H7 (cell line): Measurements from ENCODE around the gene DCN. TPM values are rescaled to one million over a fixed set of nuclear protein-coding genes. Genes with fewer than 3 reads are reported as not detected.

Source experiments
- DNase-seq: peaks from one replicate; pipeline ENCODE4 v3.0.0; 2012
- H3K27me3 ChIP-seq: 2 replicates; pipeline ENCODE4 v1.6.0; 2011; ENCODE audit warnings: mild to moderate bottlenecking, low read length; ENCODE audit not compliant: control insufficient read depth, insufficient read depth
- H3K36me3 ChIP-seq: replicated peaks from 2 replicates; pipeline ENCODE4 v1.5.1; 2011; ENCODE audit warnings: low read length; ENCODE audit not compliant: control insufficient read depth, insufficient read depth
- H3K4me3 ChIP-seq: 2 replicates; pipeline ENCODE4 v1.5.1; 2011; ENCODE audit warnings: low read depth, mild to moderate bottlenecking, control low read depth, low read length, moderate library complexity; ENCODE audit not compliant: insufficient read depth
- total RNA-seq: library from RNA; depleted of rRNA; stranded (reverse); fragments of >200 nt; shearing (Covaris generic); gene quantifications from 2 replicates; pipeline ENCODE4 v1.2.3, GENCODE V29; 2014

The DCN gene
- total RNA-seq, 1 experiment from 2014 or later = not detected

DNA sequence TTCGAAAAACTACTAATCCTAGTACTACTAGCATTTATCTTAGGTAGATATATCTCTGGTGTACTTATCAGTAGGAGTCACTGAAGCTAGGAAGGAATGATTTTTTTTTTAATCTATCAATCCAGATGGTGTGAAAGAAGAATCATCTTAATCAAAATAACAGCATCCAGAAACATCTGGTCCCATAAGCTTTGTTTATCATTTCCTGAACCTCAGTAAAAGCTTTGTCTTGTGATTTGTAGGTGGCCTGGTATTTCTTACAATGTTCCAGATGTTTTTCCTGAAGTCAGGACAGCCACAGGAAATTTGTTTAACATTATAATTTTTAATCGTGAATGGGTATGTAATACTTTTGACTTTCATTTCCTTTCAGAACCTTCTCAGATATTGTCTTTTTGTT lies 43.3 kb downstream of the DCN start:
- DNase-seq = no peak
- Histone ChIP-seq H3K36me3 (no peaks in the 10 kb centered on the region), H3K27me3 (no peaks in the 10 kb centered on the region), H3K4me3 (no peak overlapping the region)

DNA sequence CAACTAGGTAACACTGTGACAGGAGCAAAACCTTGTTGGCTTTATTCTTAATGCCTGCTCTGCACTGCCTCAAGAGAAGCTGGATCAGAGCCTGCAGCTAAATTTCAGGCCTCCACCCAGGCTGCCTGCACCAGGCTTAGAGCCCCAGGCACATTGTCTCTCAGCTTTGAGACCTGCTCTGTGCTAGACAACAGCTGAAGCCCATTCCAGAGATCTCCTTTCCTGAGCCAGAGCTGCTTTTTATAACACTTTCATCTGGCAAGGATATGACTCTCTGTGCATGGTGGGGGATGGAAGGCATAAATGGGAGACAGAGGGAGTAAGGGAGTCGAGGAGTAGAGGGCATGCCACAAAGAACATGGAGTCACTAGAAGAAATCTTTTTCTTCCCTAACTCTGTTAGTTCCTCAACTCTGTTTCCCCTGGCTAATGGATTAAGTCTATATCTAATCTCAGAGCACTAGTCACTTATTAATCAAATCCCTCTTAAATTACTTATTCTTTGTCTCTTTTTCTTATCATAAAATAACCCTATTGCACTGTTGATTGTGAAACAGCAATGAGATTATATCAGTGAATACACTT lies 44.2 kb downstream of the DCN start:
- H3K36me3 ChIP-seq = no peaks in the 10 kb centered on the region
- no peaks in the 10 kb centered on the region for H3K27me3 ChIP-seq
- no peak for DNase-seq
- H3K4me3 ChIP-seq = no peak overlapping the region

DNA sequence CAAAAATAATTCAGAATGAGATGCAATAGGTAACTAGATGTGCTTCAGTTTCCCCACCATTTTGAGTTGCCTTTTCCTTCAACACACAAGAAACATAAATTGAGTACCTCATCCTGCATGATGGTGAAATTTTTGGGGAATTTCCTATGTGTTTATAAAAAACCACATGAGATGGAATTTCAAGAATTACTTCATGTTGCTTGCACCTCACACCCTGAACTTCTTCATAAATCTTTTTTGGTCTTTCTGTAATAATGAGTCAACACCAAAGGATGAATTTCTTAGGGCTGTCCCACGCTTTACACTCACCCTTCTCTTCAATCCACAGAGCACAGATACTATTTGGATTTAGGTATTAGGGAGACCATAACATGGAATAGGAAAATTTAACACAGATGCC lies 48.7 kb downstream of the DCN start:
- H3K27me3 ChIP-seq = no peaks in the 10 kb centered on the region
- H3K36me3 ChIP-seq = no peaks in the 10 kb centered on the region
- H3K4me3 ChIP-seq = no peak overlapping the region
- DNase-seq = no peak

DNA sequence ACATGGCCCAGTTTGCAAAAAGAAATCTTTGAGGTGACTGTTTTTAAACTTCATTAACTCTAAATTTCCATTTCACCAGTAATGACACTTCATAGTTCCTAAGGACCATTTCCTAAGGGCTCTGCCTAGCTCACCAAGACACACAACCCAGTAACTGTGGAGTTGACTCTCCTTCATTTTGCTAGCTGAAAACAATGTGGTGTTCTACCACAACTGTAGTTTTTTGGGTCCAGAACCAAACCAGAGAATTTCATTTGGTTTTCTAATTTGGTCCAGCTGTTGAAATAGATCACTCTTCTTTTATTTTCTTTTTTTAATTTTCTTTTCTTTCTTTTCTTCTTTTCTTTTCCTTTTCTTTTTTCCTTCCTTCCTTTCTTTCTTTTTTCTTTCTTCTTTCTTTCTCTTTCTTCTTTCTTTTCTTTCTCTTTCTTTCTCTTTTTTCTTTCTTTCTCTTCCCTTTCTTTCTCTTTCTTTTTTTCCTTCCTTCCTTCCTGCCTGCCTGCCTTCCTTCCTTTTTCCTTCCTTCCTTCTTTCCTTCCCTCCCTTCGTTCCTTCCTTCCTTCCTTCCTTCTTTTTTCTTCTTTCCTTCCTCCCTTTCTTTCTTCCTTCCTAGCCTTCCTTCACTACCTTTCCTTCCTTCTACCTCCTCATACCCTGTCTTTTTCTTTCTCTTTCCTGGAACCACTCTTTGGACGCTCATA lies 52.8 kb downstream of the DCN start:
- H3K4me3 ChIP-seq = no peak overlapping the region
- no peak for DNase-seq
- no peaks in the 10 kb centered on the region for H3K27me3 ChIP-seq
- no peaks in the 10 kb centered on the region for H3K36me3 ChIP-seq

DNA sequence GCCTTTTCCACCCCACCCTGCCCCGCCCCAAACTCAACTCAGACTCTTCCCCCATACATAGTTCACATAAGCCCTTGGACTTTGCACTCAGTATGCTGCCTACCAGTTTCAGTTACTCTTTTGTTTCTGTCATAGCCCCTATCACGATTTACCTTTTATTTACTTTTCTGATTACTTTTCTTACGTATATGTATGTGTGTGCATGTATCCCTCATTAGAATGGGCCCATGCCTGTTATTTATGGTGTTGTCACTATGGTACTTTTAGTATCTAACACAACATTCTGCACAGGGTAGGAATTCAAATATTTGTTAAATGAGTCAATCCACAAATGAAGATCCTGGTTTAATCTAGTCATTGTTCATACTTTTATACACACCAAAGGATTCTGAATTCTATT lies 54.9 kb downstream of the DCN start:
- no peaks in the 10 kb centered on the region for H3K27me3 ChIP-seq
- no peak for DNase-seq
- no peak overlapping the region for H3K4me3 ChIP-seq
- no peaks in the 10 kb centered on the region for H3K36me3 ChIP-seq

DNA sequence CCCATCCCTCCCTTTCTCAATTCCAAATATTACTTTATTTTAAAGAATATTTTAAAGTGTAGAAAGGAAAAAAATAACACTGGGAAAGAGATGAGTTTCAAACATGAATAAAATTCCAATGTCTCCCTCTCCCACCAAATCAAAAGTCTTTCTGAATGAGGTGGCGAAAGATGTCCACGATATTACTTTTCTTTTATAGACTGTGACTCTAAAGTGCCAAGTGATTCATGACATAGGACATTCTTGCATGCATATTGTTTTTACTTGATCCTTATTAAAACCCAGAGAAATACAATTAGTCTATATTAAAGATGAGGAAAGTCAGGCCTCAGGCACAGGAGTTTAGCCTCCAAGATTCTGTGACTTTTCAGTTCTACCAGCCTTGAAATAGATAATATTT lies 55.3 kb downstream of the DCN start:
- no peak overlapping the region for H3K4me3 ChIP-seq
- no peak for DNase-seq
- no peaks in the 10 kb centered on the region for H3K27me3 ChIP-seq
- H3K36me3 ChIP-seq = no peaks in the 10 kb centered on the region

DNA sequence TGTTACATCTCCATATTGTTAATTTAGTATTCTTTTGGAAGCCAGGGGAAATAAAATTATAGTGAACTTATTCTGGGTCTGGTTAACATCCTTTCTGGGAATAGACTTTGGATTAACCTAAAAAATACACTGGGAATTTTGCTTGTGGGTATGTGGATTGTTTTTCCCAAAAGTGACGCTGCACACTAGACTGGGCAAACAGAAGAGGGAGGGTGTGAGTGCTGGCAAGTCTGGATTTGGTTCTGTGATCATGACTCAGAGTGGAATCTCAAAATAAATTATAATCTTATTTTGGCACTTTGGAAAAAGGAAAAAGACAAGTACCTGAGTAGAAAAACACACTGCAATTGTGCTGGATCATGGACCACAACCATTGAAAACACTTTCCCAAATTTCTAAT lies 56.1 kb downstream of the DCN start:
- Histone ChIP-seq H3K4me3 (no peak overlapping the region), H3K36me3 (no peaks in the 10 kb centered on the region), H3K27me3 (no peaks in the 10 kb centered on the region)
- DNase-seq = no peak

DNA sequence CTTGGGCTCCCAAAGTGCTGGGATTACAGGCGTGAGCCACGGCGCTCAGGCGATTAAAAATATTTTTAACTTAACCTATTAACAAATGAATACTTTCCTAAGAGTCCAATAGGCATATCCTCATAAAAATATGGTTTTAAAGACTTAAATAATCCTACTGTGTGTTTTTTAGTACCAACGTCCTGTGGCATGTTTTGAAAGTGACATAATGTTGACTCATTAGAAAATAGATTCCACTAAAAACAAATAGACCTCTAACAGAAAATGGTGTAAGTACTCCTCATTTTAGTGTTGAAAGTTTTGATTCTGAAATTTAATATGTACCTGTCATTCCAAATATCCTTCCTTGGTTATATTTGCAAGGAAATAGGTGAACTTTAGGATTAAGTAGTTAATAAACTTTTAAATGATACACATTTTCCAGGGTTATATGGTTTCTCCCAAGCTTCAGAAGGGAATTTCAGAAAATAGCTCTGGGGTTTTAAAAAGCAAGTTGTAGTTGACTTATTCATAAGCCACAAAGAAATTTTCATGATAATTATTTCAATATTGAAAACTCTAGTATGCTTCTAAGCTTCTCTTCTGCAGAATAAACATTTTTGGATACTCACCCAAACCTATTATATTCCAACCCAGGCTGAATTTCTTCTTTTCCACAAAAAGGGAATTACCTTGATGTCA lies 59.2 kb downstream of the DCN start:
- DNase-seq = no peak
- Histone ChIP-seq H3K4me3 (no peak overlapping the region), H3K27me3 (no peaks in the 10 kb centered on the region), H3K36me3 (no peaks in the 10 kb centered on the region)

DNA sequence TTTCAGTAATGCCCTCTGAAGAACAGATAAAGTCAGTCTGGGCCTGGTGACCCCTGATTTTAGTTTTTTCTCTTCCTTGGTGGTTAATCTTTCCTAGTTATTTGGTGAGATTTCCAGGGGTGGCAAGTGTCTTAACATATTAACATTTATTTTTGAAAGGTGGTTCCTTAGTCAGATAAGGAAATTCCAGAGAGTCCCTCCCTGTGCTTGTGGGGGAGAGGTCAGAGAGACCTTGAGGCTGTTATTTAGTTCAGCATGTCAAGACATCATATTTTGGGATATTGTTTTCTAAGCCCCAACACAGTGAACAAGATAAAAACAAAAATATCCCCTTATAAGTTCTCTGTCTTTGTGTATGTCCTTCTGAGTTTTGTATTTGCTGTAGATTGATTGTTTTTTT lies 61.8 kb downstream of the DCN start:
- no peak overlapping the region for H3K4me3 ChIP-seq
- H3K36me3 ChIP-seq = no peaks in the 10 kb centered on the region
- DNase-seq = no peak
- H3K27me3 ChIP-seq = no peaks in the 10 kb centered on the region

DNA sequence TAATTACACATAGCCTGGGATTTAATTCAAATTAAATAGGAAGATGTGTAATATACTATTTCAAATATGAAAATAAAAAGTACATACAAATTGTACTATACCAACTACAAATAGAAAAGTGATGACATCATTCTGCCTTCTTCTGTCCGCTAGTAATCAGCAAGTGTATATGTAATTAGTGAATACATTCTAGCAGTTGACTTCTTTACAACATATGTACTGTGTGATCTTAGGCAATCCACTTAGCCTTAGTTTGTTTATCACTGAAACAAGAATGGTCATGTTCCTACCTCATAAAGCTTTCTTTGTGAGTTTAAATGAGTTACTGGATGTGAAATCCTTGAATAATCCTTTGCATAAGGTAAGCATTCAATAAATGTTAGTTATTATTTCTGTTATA lies 63.5 kb downstream of the DCN start:
- DNase-seq = no peak

DNA sequence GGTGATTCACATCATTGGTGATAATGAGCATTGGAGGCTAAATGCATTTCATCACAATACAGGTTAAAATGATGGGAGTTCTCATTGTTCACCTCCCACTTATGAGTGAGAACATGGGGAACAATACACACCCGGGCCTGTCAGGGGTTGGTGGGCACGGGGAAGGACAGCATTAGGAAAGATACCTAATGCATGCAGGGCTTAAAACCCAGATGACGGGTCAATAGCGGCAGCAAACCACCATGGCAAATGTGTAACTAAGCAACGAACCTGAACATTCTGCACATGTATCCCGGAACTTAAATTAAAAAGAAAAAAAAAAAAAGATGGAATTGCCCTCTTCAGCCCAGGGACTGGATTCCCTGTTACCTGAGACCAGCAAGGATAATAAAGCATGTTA lies 69.0 kb downstream of the DCN start:
- H3K36me3 ChIP-seq = no peaks in the 10 kb centered on the region
- no peak for DNase-seq

More for the DNA sequence above, 63.5 kb downstream of the DCN start:
- no peaks in the 10 kb centered on the region for H3K36me3 ChIP-seq
- no peak overlapping the region for H3K4me3 ChIP-seq
- no peaks in the 10 kb centered on the region for H3K27me3 ChIP-seq

DNA sequence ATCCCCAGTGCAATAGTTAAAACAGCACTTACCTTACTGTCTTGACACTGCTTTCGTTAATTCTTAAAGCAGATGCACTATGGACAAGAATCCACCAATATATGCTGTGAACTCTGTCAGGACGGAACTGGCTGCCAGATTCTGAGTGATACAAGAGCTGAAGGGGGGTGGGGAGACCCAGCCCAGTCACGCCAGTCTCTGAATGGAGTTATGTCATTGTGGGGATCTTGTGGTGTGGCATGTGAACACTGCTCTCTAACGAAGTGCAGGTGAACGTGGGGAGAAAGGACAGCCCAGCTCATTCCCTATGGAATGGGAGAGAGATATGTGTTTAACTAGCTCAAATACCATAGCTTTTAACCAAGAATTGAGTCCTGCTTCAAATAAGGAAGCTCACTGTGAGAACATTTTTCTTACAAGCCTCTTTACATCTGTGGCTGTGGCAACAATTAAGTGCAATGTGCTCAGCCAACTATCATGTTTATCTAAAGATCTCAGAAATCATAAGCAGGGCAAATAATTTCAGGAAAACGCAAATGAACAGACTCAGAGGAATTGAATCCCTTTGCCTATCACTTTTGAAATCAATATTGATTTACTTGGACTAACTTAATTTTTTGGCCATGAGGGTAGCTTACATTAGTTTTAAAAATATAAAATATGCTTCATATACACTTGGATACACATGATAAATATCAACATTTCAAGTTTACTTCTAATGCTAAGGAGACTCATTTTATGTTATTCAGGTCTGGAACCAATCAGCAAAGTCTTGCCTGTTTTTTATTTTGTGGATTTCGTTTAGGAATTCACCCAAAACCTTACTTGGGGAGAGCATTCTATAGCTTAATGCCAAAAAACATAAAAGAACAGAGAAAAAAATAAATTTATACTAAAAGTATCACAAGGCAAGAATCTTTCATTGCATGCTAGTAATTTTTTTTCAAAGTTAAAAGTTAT lies 71.0 kb downstream of the DCN start, which contains the start of gene LUM:
Gene LUM, minus strand, starts transcription at position 129 of the 960 bp plus-strand sequence. CDS start 2,515 bp downstream, outside the sequence.
- peak; percentile 0 for DNase-seq
- H3K27me3 ChIP-seq = no peaks in the 10 kb centered on the region
- H3K4me3 ChIP-seq = no peak within 1 kb of the TSS
- no peaks in the 10 kb centered on the region for H3K36me3 ChIP-seq

More for the DNA sequence above, 69.0 kb downstream of the DCN start:
- Histone ChIP-seq H3K4me3 (no peak overlapping the region), H3K27me3 (no peaks in the 10 kb centered on the region)

DNA sequence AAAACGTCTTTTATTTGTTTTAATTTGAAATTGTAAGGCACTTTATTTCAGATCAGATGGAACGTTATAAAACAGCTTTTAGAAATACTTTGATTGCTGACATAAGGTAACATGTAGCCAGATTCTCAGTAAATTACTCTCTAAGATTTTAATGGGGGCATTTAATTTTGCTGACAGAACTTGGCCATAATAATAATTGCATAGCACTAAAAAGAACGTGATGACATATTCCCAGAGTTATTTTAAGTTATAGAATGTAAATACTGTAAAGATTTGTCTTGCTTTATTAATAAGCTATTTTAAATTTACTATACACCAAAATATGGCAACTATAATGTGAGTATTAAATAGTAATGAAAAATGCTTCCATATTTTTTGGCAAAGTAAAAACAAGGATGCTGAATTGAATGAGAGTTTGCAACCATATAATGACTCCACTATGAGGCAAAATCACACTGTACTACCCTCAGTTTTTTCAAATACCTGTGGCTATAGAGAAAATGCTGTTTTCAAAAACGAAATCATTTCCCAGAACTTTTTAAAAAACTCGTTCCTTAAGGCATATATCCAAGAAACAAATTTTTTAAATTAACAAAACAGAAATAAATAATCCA lies 72.2 kb downstream of the DCN start:
- H3K27me3 ChIP-seq = no peaks in the 10 kb centered on the region
- H3K4me3 ChIP-seq = no peak overlapping the region
- H3K36me3 ChIP-seq = no peaks in the 10 kb centered on the region
- no peak for DNase-seq
